ENCODE data around the gene PRPF19.

Gene PRPF19

GRCh38 chr11:60872124-60872960 is 34.0 kb downstream of the PRPF19 start:
- DNase-seq: peak; percentile 88

- DNase-seq: peak; percentile 43
Observed at GRCh38 chr11:60871378-60872061, 34.9 kb downstream of the PRPF19 start.

- DNase-seq: no peak
Observed at GRCh38 chr11:60870733-60871377, 35.5 kb downstream of the PRPF19 start.

GRCh38 chr11:60870276-60870675 is 36.1 kb downstream of the PRPF19 start:
- no peak for DNase-seq

- no peak for DNase-seq
Observed at GRCh38 chr11:60869451-60869825, 36.9 kb downstream of the PRPF19 start.

- no peak for DNase-seq
Observed at GRCh38 chr11:60868682-60869450, 37.5 kb downstream of the PRPF19 start.

- DNase-seq: no peak
Observed at GRCh38 chr11:60867871-60868681, 38.3 kb downstream of the PRPF19 start.

GRCh38 chr11:60866911-60867870 is 39.2 kb downstream of the PRPF19 start, which contains the start of gene ZP1:
ZP1 (plus strand) TSS chr11:60867542; CDS start chr11:60867562, 20 bp downstream.
- no peak for DNase-seq

GRCh38 chr11:60864856-60865513 is 41.4 kb downstream of the PRPF19 start:
- no peak for DNase-seq

GRCh38 chr11:60863550-60864521 is 42.5 kb downstream of the PRPF19 start:
- DNase-seq: no peak

- DNase-seq: no peak
Observed at GRCh38 chr11:60862171-60862570, 44.2 kb downstream of the PRPF19 start.

GRCh38 chr11:60860943-60861342 is 45.4 kb downstream of the PRPF19 start:
- no peak for DNase-seq

- no peak for DNase-seq
Observed at GRCh38 chr11:60859616-60860250, 46.7 kb downstream of the PRPF19 start.

GRCh38 chr11:60858731-60859464 is 47.5 kb downstream of the PRPF19 start:
- DNase-seq: no peak

GRCh38 chr11:60858236-60858635 is 48.1 kb downstream of the PRPF19 start:
- DNase-seq: no peak

GRCh38 chr11:60857378-60858232 is 48.8 kb downstream of the PRPF19 start:
- DNase-seq: peak; percentile 51

All from HCEC 1CT (cell line).